ENCODE measurements around the gene ABCC12. TPM values are rescaled to one million over a fixed set of nuclear protein-coding genes. Genes with fewer than 3 reads are reported as not detected.

Gene ABCC12
- total RNA-seq, 1 donor from 2014 or later, result 0.06 TPM

DNA sequence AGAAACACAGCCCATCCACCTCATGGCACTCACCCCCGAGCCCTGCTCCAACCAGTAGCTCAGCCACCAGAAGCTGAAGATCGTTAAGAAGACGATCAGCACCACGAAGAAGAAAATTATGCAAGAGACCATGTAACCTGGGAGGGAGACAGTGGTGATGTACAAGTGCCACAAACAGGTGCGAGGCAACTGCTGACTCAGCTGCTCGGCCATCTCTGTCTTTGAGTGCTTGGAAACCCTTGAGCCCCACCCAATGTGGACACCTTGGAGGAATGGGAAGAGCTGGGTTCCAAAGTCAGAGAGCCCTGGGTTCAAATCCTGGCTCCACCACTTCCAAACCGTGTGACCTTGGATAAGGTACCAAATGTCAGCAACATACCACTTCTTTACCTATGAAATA is 38.1 kb upstream of the ABCC12 start:
- H3K4me1 ChIP-seq, result no peaks in the 10 kb centered on the region
- H3K27ac Mint-ChIP-seq, result no peak overlapping the region
- no peaks in the 10 kb centered on the region for H3K36me3 Mint-ChIP-seq
- no peaks in the 10 kb centered on the region for H3K4me1 Mint-ChIP-seq
- H3K27ac ChIP-seq, result no peak overlapping the region
- H3K4me3 ChIP-seq, result no peak overlapping the region
- H3K9me3 ChIP-seq (ENCODE audit: low read depth), result no peaks in the 10 kb centered on the region
- TF ChIP-seq, protein P1, sequence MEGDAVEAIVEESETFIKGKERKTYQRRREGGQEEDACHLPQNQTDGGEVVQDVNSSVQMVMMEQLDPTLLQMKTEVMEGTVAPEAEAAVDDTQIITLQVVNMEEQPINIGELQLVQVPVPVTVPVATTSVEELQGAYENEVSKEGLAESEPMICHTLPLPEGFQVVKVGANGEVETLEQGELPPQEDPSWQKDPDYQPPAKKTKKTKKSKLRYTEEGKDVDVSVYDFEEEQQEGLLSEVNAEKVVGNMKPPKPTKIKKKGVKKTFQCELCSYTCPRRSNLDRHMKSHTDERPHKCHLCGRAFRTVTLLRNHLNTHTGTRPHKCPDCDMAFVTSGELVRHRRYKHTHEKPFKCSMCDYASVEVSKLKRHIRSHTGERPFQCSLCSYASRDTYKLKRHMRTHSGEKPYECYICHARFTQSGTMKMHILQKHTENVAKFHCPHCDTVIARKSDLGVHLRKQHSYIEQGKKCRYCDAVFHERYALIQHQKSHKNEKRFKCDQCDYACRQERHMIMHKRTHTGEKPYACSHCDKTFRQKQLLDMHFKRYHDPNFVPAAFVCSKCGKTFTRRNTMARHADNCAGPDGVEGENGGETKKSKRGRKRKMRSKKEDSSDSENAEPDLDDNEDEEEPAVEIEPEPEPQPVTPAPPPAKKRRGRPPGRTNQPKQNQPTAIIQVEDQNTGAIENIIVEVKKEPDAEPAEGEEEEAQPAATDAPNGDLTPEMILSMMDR (IDR thresholded peaks at IDR 0.05), result no peak
- TF ChIP-seq EZH2phosphoT487 (IDR thresholded peaks at IDR 0.05) (no peak), EZH2 (IDR thresholded peaks at IDR 0.05) (no peak)
- no peak overlapping the region for H3K4me3 Mint-ChIP-seq
- no peaks in the 10 kb centered on the region for H3K27me3 ChIP-seq
- no peaks in the 10 kb centered on the region for H3F3A ChIP-seq (ENCODE audit: low read depth)
- no peak overlapping the region for H3K9ac ChIP-seq
- no peaks in the 10 kb centered on the region for H3K9me3 Mint-ChIP-seq
- H3K4me2 ChIP-seq, result no peak overlapping the region
- H2AFZ ChIP-seq (replicated peaks), result no peak overlapping the region
- no peaks in the 10 kb centered on the region for H3K36me3 ChIP-seq
- peaks cover 2% of the 10 kb centered on the region for H3K27me3 Mint-ChIP-seq (ENCODE audit: insufficient read depth, low read depth)
- no peaks in the 10 kb centered on the region for H3K79me2 ChIP-seq (ENCODE audit: low read depth)
- H4K20me1 ChIP-seq (ENCODE audit: low read depth), result no peaks in the 10 kb centered on the region
- DNase-seq (ENCODE audit: low spot score), result no peak

DNA sequence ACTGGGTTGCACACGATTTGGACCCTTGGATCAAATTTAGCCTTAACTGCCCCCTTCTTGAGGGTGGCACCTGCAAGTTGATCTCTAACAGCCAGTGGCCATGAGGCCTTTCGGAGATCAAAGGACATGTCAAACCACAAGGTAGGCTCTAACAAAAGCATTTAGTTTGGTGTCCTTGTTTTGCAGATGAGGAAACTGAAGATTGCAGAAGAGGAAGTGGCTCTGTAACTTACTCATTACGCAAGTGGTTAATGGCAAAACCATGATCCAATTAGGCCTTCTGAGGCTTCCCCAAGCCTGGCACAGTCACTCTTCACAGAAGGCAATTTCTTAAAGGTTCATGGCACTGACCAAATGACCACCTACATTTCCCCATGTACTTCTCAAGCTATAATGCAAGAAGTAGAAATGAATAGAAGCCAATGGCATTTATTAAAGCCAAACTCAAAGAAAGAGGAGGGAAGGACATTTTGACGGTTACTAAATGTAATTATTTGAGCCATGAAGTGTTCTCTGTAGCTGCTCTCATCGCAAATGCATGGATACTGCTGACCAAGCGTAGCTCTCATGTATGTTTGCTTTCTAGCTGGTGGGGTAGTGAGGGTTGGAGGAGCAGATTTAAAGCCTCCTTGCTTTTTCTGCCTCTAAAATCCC is 32.8 kb upstream of the ABCC12 start:
- Histone ChIP-seq H3K27ac (no peak overlapping the region), H3F3A (ENCODE audit: low read depth) (no peaks in the 10 kb centered on the region), H3K9ac (no peak overlapping the region), H4K20me1 (ENCODE audit: low read depth) (no peaks in the 10 kb centered on the region), H3K36me3 (no peaks in the 10 kb centered on the region), H3K79me2 (ENCODE audit: low read depth) (no peaks in the 10 kb centered on the region), H2AFZ (replicated peaks) (no peak overlapping the region), H3K27me3 (no peaks in the 10 kb centered on the region), H3K4me3 (no peak overlapping the region), H3K9me3 (ENCODE audit: low read depth) (no peaks in the 10 kb centered on the region), H3K4me1 (no peaks in the 10 kb centered on the region), H3K4me2 (no peak overlapping the region)
- Mint-ChIP-seq H3K27me3 (ENCODE audit: insufficient read depth, low read depth) (peaks cover 4% of the 10 kb centered on the region), H3K27ac (no peak overlapping the region), H3K4me1 (no peaks in the 10 kb centered on the region), H3K4me3 (no peak overlapping the region), H3K9me3 (no peaks in the 10 kb centered on the region), H3K36me3 (no peaks in the 10 kb centered on the region)
- TF ChIP-seq, protein P1 (IDR thresholded peaks at IDR 0.05), result no peak
- TF ChIP-seq EZH2 (IDR thresholded peaks at IDR 0.05), result no peak
- no peak for TF ChIP-seq EZH2phosphoT487 (IDR thresholded peaks at IDR 0.05)
- DNase-seq (ENCODE audit: low spot score), result no peak

DNA sequence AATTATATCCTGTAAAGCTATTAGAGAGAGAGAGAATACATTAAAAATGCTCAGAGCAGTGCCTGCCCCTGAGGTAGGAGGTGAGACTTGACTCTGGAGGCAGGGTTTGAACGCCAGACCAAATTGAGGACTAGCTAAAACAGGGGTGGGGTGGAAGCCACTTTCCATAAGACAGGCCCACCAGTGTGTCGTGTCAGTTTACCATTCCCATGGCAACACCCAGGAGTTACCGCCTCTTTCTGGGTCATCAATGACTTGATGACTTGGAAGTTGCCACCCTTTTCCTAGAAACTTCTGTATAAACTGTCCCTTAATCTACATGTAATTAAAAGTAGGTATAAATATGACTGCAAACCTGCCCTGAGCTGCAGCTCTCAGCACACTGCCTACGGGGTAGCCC is 32.0 kb upstream of the ABCC12 start:
- DNase-seq (ENCODE audit: low spot score), result no peak
- H4K20me1 ChIP-seq (ENCODE audit: low read depth), result no peaks in the 10 kb centered on the region
- no peaks in the 10 kb centered on the region for H3F3A ChIP-seq (ENCODE audit: low read depth)
- no peaks in the 10 kb centered on the region for H3K36me3 ChIP-seq
- H2AFZ ChIP-seq (replicated peaks), result no peak overlapping the region
- no peak overlapping the region for H3K9ac ChIP-seq
- no peak overlapping the region for H3K27ac ChIP-seq
- H3K4me3 ChIP-seq, result no peak overlapping the region
- Mint-ChIP-seq H3K9me3 (no peaks in the 10 kb centered on the region), H3K4me3 (no peak overlapping the region), H3K4me1 (no peaks in the 10 kb centered on the region), H3K27me3 (ENCODE audit: insufficient read depth, low read depth) (peaks cover 4% of the 10 kb centered on the region), H3K36me3 (no peaks in the 10 kb centered on the region), H3K27ac (no peak overlapping the region)
- H3K79me2 ChIP-seq (ENCODE audit: low read depth), result no peaks in the 10 kb centered on the region
- TF ChIP-seq EZH2phosphoT487 (IDR thresholded peaks at IDR 0.05) (no peak), EZH2 (IDR thresholded peaks at IDR 0.05) (no peak)
- TF ChIP-seq, protein P1 (IDR thresholded peaks at IDR 0.05), result no peak
- H3K4me2 ChIP-seq, result no peak overlapping the region
- H3K4me1 ChIP-seq, result no peaks in the 10 kb centered on the region
- no peaks in the 10 kb centered on the region for H3K27me3 ChIP-seq
- no peaks in the 10 kb centered on the region for H3K9me3 ChIP-seq (ENCODE audit: low read depth)
